ENCODE data around the gene TCF3.
"Not testable (repeated sequence)": the region's sequence is repeated elsewhere in the genome, so short reads cannot be mapped to it uniquely, and the experiment has no call there.

TCF3 gene

GRCh38 chr19:1650650-1651567 lies 1.5 kb downstream of the TCF3 start:
- no peak for DNase-seq (ENCODE audit: low spot score)

- DNase-seq (ENCODE audit: low spot score): no peak
These were observed 2.4 kb downstream of the TCF3 start for GRCh38 chr19:1649706-1650649.

GRCh38 chr19:1648920-1649541 lies 3.4 kb downstream of the TCF3 start:
- DNase-seq (ENCODE audit: low spot score): no peak

GRCh38 chr19:1648459-1648849 lies 4.0 kb downstream of the TCF3 start:
- DNase-seq (ENCODE audit: low spot score): no peak

- DNase-seq (ENCODE audit: low spot score): no peak
These were observed 4.6 kb downstream of the TCF3 start for GRCh38 chr19:1647501-1648458.

GRCh38 chr19:1646659-1647453 lies 5.6 kb downstream of the TCF3 start:
- no peak for DNase-seq (ENCODE audit: low spot score)

GRCh38 chr19:1646149-1646548 lies 6.3 kb downstream of the TCF3 start:
- no peak for DNase-seq (ENCODE audit: low spot score)

- no peak for DNase-seq (ENCODE audit: low spot score)
These were observed 7.1 kb downstream of the TCF3 start for GRCh38 chr19:1645299-1645698.

- DNase-seq (ENCODE audit: low spot score): no peak
These were observed 8.3 kb downstream of the TCF3 start for GRCh38 chr19:1644070-1644469.

- not testable (repeated sequence) for DNase-seq (ENCODE audit: low spot score)
These were observed 11.4 kb downstream of the TCF3 start for GRCh38 chr19:1640893-1641448.

- DNase-seq (ENCODE audit: low spot score): no peak
These were observed 15.8 kb downstream of the TCF3 start for GRCh38 chr19:1636325-1637236.

GRCh38 chr19:1634938-1635243 lies 17.5 kb downstream of the TCF3 start:
- no peak for DNase-seq (ENCODE audit: low spot score)

- no peak for DNase-seq (ENCODE audit: low spot score)
These were observed 18.0 kb downstream of the TCF3 start for GRCh38 chr19:1634242-1634937.

GRCh38 chr19:1633269-1633826 lies 19.1 kb downstream of the TCF3 start:
- no peak for DNase-seq (ENCODE audit: low spot score)

- DNase-seq (ENCODE audit: low spot score): no peak
These were observed 19.8 kb downstream of the TCF3 start for GRCh38 chr19:1632462-1633268.

- no peak for DNase-seq (ENCODE audit: low spot score)
These were observed 20.8 kb downstream of the TCF3 start for GRCh38 chr19:1631557-1632100.

GRCh38 chr19:1630811-1631210 lies 21.6 kb downstream of the TCF3 start:
- DNase-seq (ENCODE audit: low spot score): no peak
